ENCODE measurements around the gene BRWD1.

DNA sequence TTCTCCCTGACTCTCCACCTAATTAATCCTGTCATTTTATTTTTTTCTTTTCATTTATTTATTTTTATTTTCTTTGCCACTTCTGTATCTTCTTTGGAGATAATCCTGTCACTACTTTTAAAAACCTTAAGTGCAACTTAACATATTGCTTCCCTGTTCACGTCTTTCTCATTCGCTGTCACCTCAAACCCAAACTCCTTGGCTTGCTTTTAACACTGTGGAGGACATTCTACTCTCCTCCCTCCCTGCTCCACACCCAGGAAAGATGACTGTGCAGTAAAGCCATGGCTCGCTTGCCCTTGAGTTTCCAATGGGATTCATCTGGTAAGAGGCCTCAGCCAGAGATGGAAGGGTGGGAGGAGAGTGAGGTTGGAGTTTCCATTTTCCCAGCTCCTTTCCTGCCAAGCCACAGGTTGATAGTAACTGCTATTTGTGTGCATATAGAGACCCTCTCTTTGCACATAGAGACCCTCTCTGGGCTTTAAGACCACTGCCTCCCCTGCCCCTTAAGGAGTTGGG, 6.4 kb upstream of the BRWD1 start:
- TF ChIP-seq CTCF (IDR thresholded peaks at IDR 0.05) (no peak), POLR2A (IDR thresholded peaks at IDR 0.05) (no peak)
